NCI-H510A treated with DMSO at 0.1 percent for 48 hours (cell line): ENCODE results near the gene SLC28A3.

Source experiments
- DNase-seq: peaks from one replicate; lab custom pipeline; 2025; lab: John Stamatoyannopoulos, UW

SLC28A3 gene

GRCh38 chr9:84296146-84296843 lies 44.3 kb downstream of the SLC28A3 start:
- DNase-seq: no peak

DNA sequence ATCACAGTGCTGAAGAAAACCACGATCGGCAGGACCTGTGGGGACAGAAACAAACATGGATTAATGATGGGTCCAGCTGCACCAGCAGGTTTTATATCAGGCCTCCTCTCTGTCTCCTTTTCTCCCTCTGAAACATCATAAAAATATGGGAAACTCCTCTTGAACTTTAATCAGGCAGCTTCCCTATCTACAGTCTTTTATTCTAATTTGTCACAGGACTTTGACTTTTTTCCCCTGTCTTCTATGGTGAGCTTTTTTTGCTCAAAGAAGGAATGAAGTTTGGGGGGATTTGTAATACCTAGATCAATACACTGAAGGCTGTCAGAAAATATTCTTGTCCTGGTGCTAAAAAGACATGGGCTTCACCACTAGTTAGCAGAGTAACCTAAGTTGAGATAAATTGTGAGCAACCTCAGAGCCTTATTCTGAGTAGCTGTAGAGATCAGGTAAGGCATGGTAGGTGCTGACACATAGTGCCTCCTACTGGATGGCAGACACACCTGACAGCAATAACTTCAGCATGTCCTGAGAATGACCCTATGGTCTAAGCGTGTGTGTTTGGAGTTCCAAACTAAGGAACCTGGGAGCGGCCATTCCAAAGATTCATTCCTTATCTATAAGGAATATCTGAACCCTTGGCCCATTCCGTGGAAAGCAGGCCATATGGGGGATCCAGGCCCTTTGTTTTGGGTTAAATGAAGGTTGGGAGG lies 46.2 kb downstream of the SLC28A3 start:
- no peak for DNase-seq

GRCh38 chr9:84293001-84293798 lies 47.4 kb downstream of the SLC28A3 start:
- DNase-seq: no peak

GRCh38 chr9:84285381-84285780 lies 55.2 kb downstream of the SLC28A3 start:
- DNase-seq: no peak

GRCh38 chr9:84283946-84284345 lies 56.6 kb downstream of the SLC28A3 start:
- DNase-seq: no peak

DNA sequence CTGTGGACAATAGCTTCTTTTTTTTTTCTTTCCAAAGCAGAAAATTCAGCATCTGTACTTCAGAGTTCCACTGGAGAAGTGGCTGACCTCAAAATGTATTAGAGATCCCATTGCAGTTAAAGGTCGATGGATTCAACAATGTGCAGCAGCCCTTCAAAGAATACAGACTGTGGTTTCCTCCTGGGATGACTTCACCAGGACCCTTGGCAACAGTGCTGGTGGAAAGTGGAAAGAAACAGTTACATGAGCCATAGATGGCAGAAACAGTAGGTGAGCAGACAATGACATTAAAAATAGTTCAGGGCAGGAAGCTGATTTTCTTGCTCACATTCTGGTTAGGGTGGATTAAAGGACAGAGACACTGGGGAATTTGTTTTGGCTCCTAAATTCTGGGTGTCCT lies 62.4 kb downstream of the SLC28A3 start:
- DNase-seq: no peak

GRCh38 chr9:84277646-84278045 lies 62.9 kb downstream of the SLC28A3 start:
- no peak for DNase-seq

DNA sequence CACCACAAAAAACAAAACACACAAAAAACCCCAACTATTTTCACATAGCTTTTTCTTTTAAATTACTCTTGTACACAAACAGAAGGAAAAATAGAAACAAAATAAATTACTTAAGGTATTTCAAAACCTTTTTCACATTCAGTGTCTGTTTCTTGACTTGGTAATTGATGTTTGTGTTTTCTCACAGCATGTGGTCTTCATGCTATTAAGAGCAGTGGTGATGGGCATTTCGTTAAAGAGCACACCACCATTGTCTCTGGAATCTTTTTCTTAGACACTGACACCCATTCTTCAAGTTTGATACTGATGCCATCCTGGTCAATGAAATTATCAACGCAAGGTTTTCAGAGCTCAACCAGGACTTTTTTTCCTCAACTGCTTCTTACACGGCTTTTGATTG lies 63.8 kb downstream of the SLC28A3 start:
- no peak for DNase-seq

DNA sequence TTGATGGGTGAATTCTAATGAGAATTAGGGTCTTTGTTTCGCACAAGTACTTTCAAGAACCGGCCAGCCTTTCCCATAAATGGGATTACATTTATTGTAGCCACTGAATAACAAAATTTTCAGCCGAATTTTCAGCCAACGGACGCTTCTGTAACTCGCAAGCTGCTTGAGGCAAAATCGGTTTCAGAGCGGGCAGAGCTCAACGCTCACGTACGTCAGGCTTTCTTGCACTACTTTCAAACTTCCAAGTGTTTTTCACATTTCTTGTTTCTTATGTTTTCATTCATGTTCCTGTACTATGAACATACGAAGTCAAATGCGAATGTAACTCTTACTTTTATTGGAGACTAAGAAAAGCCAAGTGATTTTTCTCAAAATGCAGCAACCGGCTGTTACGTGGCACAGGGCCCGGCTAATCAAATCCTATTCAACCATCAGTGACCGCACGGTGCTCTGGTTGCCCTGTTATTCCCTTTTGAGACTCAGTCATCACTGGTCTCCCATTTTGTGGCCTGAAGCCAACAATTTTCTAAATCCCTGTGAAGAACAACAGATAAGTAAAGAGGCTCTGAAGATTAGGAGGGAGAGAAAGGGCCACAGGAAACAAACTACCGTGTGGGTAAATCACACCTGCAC lies 68.5 kb downstream of the SLC28A3 start:
- no peak for DNase-seq

- no peak for DNase-seq
Observed at GRCh38 chr9:84271531-84271900, 69.0 kb downstream of the SLC28A3 start.

DNA sequence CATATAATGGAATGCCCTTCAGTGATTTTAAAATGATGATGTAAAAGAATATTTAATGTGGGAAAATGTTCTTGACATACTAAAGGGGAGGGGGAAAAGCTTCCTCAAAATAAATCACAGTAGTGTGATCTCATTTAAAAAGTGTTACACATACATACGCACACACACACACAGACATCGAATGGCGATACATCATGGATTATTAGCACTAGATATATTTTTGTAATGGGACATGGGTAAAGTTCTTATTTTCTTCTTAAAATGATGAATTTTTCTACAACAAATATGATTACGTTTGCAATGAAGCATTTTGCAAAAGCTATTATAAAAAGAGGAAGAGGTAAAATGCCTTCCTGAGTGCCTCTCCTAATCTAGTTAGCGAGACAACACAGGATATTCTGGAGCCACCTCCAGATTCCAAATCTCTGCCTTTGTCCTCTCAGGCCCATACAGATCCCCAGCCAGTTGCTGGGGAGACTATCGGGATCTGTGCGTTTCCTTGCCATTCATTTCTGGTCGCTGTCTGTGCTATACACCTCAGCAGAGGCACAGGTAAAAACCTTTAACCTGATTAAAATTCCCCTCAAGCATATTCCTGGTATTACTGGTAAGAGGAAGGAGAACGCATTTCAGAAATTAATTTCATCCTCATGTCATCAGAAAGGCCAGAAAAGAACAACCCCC lies 69.6 kb downstream of the SLC28A3 start:
- no peak for DNase-seq

- DNase-seq: peak; percentile 73
Observed at GRCh38 chr9:84266087-84266561, 74.4 kb downstream of the SLC28A3 start.

GRCh38 chr9:84264307-84265029 lies 76.1 kb downstream of the SLC28A3 start:
- DNase-seq: no peak

GRCh38 chr9:84261070-84261746 lies 79.3 kb downstream of the SLC28A3 start:
- DNase-seq: peak; percentile 79

GRCh38 chr9:84258371-84258770 lies 82.2 kb downstream of the SLC28A3 start:
- no peak for DNase-seq

DNA sequence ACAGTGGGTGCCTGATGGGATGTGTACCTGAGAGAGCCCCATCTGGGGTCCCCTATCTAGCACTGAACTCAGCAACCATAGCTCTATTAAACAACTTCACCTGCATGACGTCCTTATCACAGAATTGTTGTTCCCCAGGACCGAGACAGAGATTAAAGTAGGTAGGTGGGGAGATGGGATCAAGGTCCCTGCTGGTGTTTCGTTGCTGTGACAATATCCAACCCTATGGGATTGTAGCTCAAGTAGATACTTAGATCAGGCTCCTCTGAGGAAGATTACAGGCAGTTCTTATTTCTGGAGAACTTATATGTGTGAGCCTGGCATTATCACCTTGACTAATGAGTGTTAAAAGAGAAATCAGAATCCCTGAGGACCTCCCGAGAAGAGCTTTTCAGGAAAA lies 84.9 kb downstream of the SLC28A3 start:
- DNase-seq: no peak

- DNase-seq: peak; percentile 71
Observed at GRCh38 chr9:84254972-84255371, 85.6 kb downstream of the SLC28A3 start.

GRCh38 chr9:84251921-84252320 lies 88.6 kb downstream of the SLC28A3 start:
- DNase-seq: no peak

DNA sequence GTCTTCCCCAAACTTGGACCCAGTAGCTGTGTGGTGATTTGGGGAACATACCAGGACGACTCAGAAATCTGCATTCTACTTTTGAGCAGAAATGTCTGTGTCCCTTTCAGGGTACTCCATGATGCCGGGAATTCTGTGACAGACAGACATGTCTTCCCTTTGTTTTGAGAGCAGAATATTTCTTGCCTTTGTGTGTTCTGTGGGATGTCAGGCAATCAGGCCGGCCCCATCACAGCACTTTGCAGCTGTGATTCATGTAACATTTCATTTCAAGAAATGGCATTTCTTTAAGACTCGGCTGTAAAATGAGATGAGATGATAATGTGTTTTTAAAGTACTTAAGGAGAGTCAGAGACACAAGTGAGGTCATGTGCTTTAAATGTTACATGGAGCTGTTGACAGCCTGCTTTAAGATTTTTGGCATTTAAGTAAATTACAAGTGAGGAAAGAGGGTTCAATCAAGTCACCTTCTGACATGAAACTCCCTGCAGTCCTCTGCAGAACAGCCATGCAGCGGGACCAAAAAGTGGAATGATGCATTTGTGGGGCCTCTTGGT lies 98.7 kb downstream of the SLC28A3 start:
- no peak for DNase-seq

DNA sequence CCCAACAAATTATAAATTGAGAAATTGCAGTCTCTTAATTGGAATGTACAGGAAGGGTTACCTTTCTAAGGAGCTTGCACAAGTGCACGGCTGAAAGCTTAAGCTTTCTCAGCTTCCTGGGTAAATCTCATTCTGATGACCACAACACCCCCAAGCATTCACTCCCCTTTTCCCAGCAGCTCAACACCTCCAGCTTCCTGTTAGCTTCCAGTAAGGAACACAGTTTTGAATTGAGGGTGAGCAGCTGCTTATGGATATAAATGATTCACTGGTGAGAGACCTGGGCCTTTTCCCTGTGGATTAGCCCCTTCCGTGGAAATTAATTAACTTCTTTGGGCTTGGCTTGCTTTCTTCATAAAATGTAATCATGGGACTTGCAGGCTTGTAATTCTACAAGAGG lies 101.2 kb downstream of the SLC28A3 start:
- no peak for DNase-seq
